ENCODE results near the gene TP53BP1.
A peak's percentile ranks its signal among the peaks of the same experiment; 100 is the strongest.

- TF ChIP-seq POLR2A (IDR thresholded peaks at IDR 0.05) (no peak), CTCF (IDR thresholded peaks at IDR 0.05) (peak in 1 of 7 experiments; percentile 16), POLR2AphosphoS5 (IDR thresholded peaks at IDR 0.05) (no peak), EP300 (IDR thresholded peaks at IDR 0.05) (no peak)
These were observed 9.4 kb downstream of the TP53BP1 start for GRCh38 chr15:43483297-43484128.

Measured in stomach (tissue), 4 donors.